HG02973 (cell line): ENCODE data around the gene GPR137B.

ENCODE experiments used
- ATAC-seq: cut with Tn5 transposase; IDR thresholded peaks from one replicate; pipeline ENCODE4 v1.9.1; 2021; ENCODE audit warnings: moderate library complexity; ENCODE audit not compliant: unreplicated experiment

GPR137B gene

GRCh38 chr1:236142253-236143103 lies at the start of gene GPR137B:
Gene GPR137B, plus strand, starts transcription at chr1:236142539. Its CDS starts 84 bp downstream, at chr1:236142623.
- ATAC-seq: peak; percentile 55

GRCh38 chr1:236092899-236093298 lies 49.4 kb upstream of the GPR137B start:
- ATAC-seq: no peak

- no peak for ATAC-seq
Observed at GRCh38 chr1:236095705-236096520, 46.4 kb upstream of the GPR137B start.

- peak; percentile 68 for ATAC-seq
Observed at GRCh38 chr1:236096660-236097482, 45.5 kb upstream of the GPR137B start.

GRCh38 chr1:236098267-236098666 lies 44.1 kb upstream of the GPR137B start:
- ATAC-seq: no peak

GRCh38 chr1:236099355-236099974 lies 42.9 kb upstream of the GPR137B start:
- no peak for ATAC-seq

- ATAC-seq: no peak
Observed at GRCh38 chr1:236100799-236101198, 41.5 kb upstream of the GPR137B start.

GRCh38 chr1:236101233-236102200 lies 40.8 kb upstream of the GPR137B start:
- ATAC-seq: no peak

GRCh38 chr1:236102611-236103010 lies 39.7 kb upstream of the GPR137B start:
- no peak for ATAC-seq

GRCh38 chr1:236103059-236103458 lies 39.3 kb upstream of the GPR137B start:
- ATAC-seq: no peak

- peak; percentile 45 for ATAC-seq
Observed at GRCh38 chr1:236103646-236104218, 38.6 kb upstream of the GPR137B start.

GRCh38 chr1:236107121-236107907 lies 35.0 kb upstream of the GPR137B start:
- no peak for ATAC-seq

- ATAC-seq: no peak
Observed at GRCh38 chr1:236108027-236108648, 34.2 kb upstream of the GPR137B start.

- no peak for ATAC-seq
Observed at GRCh38 chr1:236110137-236110536, 32.2 kb upstream of the GPR137B start.

GRCh38 chr1:236111527-236112331 lies 30.6 kb upstream of the GPR137B start:
- no peak for ATAC-seq

- ATAC-seq: no peak
Observed at GRCh38 chr1:236112332-236112627, 30.1 kb upstream of the GPR137B start.

- ATAC-seq: no peak
Observed at GRCh38 chr1:236113324-236114032, 28.9 kb upstream of the GPR137B start.
